Heart right ventricle (tissue), 16 donors: ENCODE data around the gene SLC3A2. TPM values are rescaled to one million over a fixed set of nuclear protein-coding genes. Genes with fewer than 3 reads are reported as not detected.
"Not testable (repeated sequence)": the region's sequence is repeated elsewhere in the genome, so short reads cannot be mapped to it uniquely, and the experiment has no call there.

Experiments
- ATAC-seq, 8 donors: fragments of 200-7000 bp; cut with Tn5 transposase; one replicate each; pipeline ENCODE4 v1.9.1; 2020; ENCODE audit warnings: mild to moderate bottlenecking in 8 of 8, moderate library complexity in 8 of 8, moderate number of reproducible peaks in 1 of 8
- DNase-seq, 2 donors: peaks; one replicate each; pipeline ENCODE4 v3.0.0-alpha.2; 2020
- H3K27ac ChIP-seq, 10 donors: fragments of 200-600 bp; sonication (generic) in 2 of 10; one replicate each; pipeline versions ENCODE4 v1.5.0 to v1.8.0; 2020 to 2022; ENCODE audit warnings: mild to moderate bottlenecking in 3 of 10
- H3K27me3 ChIP-seq, 7 donors: fragments of 200-600 bp; one replicate each; pipeline ENCODE4 v1.8.0; 2021 to 2022; ENCODE audit warnings: mild to moderate bottlenecking in 2 of 7
- H3K36me3 ChIP-seq, 9 donors: fragments of 200-600 bp; sonication (generic) in 1 of 9; one replicate each; pipeline versions ENCODE4 v1.5.0 to v1.8.0; 2020 to 2022; ENCODE audit warnings: mild to moderate bottlenecking in 2 of 9
- H3K4me1 ChIP-seq, 9 donors: fragments of 200-600 bp; sonication (generic) in 1 of 9; one replicate each; pipeline versions ENCODE4 v1.5.0 to v1.8.0; 2020 to 2022; ENCODE audit warnings: mild to moderate bottlenecking in 4 of 9
- H3K4me3 ChIP-seq, 10 donors: fragments of 200-600 bp; sonication (generic) in 2 of 10; one replicate each; pipeline versions ENCODE4 v1.5.0 to v1.8.0; 2020 to 2022; ENCODE audit warnings: mild to moderate bottlenecking in 7 of 10, moderate library complexity in 2 of 10
- H3K9me3 ChIP-seq, 11 donors: fragments of 200-600 bp in 10 of 11; sonication (generic) in 2 of 11; one replicate each; pipeline versions ENCODE4 v1.5.0 to v1.8.0; 2013 to 2022; ENCODE audit warnings: mild to moderate bottlenecking in 2 of 11, control low read depth in 1 of 11, moderate library complexity in 1 of 11
- WGBS, 2 donors: extraction: QIAGEN DNeasy Blood & Tissue Kit; methylation state at CpG; one replicate each; pipeline ENCODE4 v1.1.7; 2013; ENCODE audit warnings: inconsistent platforms in 1 of 2; 5-methylcytosine and 5-hydroxymethylcytosine counted together
- intact Hi-C, 10 donors: fragments of 100-400 bp; cut with DNase I; formaldehyde crosslinking; loops; one replicate each; pipeline versions ENCODE4 v1.11.1 to v1.14.2; 2022
- polyA plus RNA-seq, 2 donors: library from polyadenylated mRNA; stranded (reverse); fragments of 200-250 nt; gene quantifications; one replicate each; pipeline ENCODE4 v1.2.3, GENCODE V29; 2013
- total RNA-seq, 10 donors: library from RNA; stranded (reverse); fragmentation: NEBNext Ultra II Directional in 3 of 10; extraction: Animal tissue kit (Norgen Biotek cat#: 25700) in 3 of 10; gene quantifications; one replicate each; pipeline versions ENCODE4 v1.2.1 to v1.2.4, GENCODE V29; 2021 to 2023
- TF ChIP-seq, protein P1 (sequence below), 9 donors: fragments of 200-600 bp; sonication (generic) in 2 of 9; IDR thresholded peaks; one replicate each; pipeline versions ENCODE4 v1.5.0 to v1.8.0; 2021 to 2022; ENCODE audit warnings: antibody characterized with exemption in 9 of 9, mild to moderate bottlenecking in 5 of 9, moderate library complexity in 1 of 9
- donor health status: Arrhythmogenic right ventricular cardiomyopathy.
- donor health status: ischemic (EF 13 %, LVEDD 7.1; RV severe dilation, severe dysfunction).
- donor health status: healthy with polysubstance abuse.
- donor health status: DM: no; HTN: yes; CAD: no.
- donor health status: DM: no; HTN: no; CAD: no.
- donor health status: ischemic (EF 25% LVEDD 6.9; RV normal size, moderate dysfunction).
- donor health status: ischemic (EF 25% LVEDD 5.7; RV mildly dilated, moderate dysfunction).
- donor health status: healthy.
- donor health status: DM: yes; HTN: yes; CAD: no.
- donor health status: Ischemic cardiomyopathy.
- donor health status: ischemic (EF 35%, LVEDD 5.7; RV mildly dilated, moderate dysfunction).
- donor health status: nonischemic (EF 11% LVEDD 7.7; RV severe dilation, severe dysfunction).
- donor health status: DM: yes; HTN: yes; CAD: no.
- donor health status: PGD.
- donor health status: ischemic (EF 29% LVEDD 5.4; RV normal size, mild dysfunction).
- donor health status: nonischemic (EF 23%, LVEDD 6.1; RV moderate dilation, normal function).

SLC3A2 gene
- total and polyA plus RNA-seq, 12 donors, result 32.0 to 110 (median 42.6) TPM

DNA sequence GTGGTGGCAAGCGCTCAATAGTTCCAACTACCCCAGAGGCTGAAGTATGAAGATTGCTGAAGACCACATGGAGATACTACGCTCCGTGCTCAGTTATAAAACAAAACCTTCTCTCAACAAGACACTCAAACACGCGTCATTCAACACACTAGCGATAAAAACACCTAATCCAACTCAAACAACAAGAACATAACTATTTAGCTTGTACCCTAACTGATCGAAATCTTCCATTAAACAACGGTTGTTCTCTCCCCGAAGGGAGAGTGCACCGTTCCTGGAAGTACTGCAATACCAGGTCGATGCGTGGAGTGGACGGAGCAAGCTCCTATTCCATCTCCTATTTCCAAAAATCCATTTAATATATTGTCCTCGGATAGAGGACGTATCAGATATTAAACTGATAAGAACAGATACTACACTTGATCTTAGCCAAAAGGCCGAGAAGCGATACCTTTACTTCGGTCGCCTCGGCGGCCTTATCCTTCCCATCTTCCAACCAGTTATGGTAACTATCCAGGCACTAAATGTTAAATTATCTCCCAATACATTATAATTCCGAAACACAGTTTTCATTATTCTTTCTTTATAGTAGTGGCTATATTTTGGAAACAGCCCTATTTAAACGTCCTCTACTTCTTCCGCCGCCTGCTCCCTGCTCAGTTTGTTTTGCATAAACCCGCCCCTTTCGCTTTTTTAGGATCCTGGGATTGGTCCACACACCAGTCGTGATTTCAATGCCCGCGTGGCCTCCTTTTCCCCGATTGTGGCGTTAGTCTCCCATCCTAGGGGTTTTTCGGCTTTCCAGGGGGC lies 39.1 kb upstream of the SLC3A2 start:
- Histone ChIP-seq H3K9me3 (no peaks in the 10 kb centered on the region), H3K27me3 (no peaks in the 10 kb centered on the region), H3K27ac (peak overlapping the region; percentile 92 to 98 (median 97)), H3K4me3 (peak overlapping the region; percentile 19 to 99 (median 77)), H3K36me3 (peaks cover 0 to 15% (median 0%) of the 10 kb centered on the region in 9 donors), H3K4me1 (peaks cover 0 to 36% (median 24%) of the 10 kb centered on the region in 9 donors)
- TF ChIP-seq, protein P1, sequence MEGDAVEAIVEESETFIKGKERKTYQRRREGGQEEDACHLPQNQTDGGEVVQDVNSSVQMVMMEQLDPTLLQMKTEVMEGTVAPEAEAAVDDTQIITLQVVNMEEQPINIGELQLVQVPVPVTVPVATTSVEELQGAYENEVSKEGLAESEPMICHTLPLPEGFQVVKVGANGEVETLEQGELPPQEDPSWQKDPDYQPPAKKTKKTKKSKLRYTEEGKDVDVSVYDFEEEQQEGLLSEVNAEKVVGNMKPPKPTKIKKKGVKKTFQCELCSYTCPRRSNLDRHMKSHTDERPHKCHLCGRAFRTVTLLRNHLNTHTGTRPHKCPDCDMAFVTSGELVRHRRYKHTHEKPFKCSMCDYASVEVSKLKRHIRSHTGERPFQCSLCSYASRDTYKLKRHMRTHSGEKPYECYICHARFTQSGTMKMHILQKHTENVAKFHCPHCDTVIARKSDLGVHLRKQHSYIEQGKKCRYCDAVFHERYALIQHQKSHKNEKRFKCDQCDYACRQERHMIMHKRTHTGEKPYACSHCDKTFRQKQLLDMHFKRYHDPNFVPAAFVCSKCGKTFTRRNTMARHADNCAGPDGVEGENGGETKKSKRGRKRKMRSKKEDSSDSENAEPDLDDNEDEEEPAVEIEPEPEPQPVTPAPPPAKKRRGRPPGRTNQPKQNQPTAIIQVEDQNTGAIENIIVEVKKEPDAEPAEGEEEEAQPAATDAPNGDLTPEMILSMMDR (IDR thresholded peaks at IDR 0.05), result no peak
- intact Hi-C loops, result loop anchor here in 4 of 10 donors (2.0 to 5.0 kb wide), 5 partner anchors 13 to 134 kb away; partner anchors contain the start of genes BSCL2 (in 1 of the 4), GNG3 (in 1 of the 4), HNRNPUL2 (in 1 of the 4) and SLC3A2 (in 1 of the 4)
- DNase-seq (peak; percentile 70 to 95), ATAC-seq (peak; percentile 68 to 83 (median 79))
- WGBS, 2 donors, result 0 to 1% methylated on average over 33 of the region's 33 CpGs

DNA sequence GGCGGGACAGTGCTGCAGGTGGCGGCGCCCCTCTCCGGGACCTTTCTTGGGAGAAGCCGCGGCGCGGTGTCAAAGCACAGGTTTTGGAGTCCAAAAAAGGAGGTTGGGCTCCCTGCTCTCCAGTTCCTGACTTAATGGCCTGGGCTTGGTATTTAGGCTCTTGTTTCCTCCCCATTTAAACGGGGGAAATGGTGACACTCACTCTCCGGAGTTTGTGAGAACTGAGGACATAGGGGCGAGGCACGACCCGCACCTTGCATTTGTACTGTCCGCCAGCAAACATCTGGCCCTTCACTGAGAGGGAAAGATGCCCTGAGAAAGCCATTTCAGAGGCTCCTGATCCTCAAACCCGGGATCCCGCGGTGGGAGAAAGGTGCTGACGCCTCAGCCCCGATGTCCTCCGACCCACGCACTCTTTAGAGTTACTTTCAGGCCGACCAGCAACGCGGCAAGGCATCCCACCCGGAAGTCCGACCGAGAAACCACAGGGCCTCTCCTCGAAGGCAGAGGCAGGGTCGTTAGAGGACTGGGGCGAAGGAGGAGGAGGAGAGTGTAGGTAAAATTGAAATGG lies 38.4 kb upstream of the SLC3A2 start:
- Histone ChIP-seq H3K9me3 (no peaks in the 10 kb centered on the region), H3K4me3 (peak overlapping the region; percentile 19 to 90 (median 69)), H3K36me3 (peaks cover 0 to 8% (median 0%) of the 10 kb centered on the region in 9 donors), H3K27ac (peak overlapping the region; percentile 92 to 98 (median 97)), H3K4me1 (peaks cover 0 to 36% (median 24%) of the 10 kb centered on the region in 9 donors), H3K27me3 (no peaks in the 10 kb centered on the region)
- ATAC-seq (peak in 7 of 8 donors; percentile 0 to 15 (median 6)), DNase-seq (peak in 1 of 2 donors; percentile 28)
- intact Hi-C loops, result loop anchor here in 3 of 10 donors (2.0 to 5.0 kb wide), 3 partner anchors 39 to 135 kb away; partner anchors contain the start of genes BSCL2 (in 1 of the 3), GNG3 (in 1 of the 3), HNRNPUL2 (in 1 of the 3) and SLC3A2 (in 1 of the 3)
- TF ChIP-seq, protein P1 (IDR thresholded peaks at IDR 0.05), result no peak
- 7 to 9% methylated on average over 30 of the region's 30 CpGs for whole genome bisulfite sequencing, 2 donors

DNA sequence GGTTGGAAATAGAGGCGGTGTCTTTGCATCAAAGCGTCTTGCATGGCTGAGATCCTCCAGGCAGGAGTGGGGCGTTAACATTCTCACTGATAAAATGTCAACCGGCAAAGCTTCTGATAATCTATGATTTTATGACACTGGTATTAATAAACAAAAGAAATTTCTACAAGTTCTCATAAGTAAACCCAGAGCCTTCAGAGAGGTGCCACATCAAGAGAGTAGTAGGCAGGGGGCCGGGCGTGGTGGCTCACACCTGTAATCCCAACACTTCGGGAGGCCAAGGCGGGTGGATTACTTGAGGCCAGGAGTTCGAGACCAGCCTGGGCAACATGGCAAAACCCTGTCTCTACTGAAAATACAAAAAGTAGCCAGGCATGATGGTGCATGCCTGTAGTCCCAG lies 37.8 kb upstream of the SLC3A2 start:
- 85 to 89% methylated on average over 9 of the region's 9 CpGs for WGBS, 2 donors
- DNase-seq, result not testable (repeated sequence)

DNA sequence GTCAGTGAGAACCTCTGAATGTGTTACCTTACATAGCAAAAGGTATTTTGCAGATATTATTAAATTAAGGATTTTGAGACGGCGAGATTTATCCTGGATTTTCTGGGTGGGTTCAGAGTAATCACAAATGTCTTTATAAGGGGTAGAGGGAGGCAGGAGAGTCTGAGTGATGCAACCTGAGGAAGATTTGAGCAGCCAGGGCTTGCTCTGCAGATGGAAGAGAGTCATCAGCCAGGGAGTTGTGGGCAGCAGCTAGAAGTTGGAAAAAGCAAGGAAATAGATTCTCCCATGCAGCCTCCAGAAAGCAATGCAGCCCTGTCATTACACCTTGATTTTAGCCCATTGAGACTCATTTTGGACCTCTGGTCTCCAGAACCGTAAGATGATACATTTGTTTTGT lies 37.2 kb upstream of the SLC3A2 start:
- no peaks in the 10 kb centered on the region for H3K27me3 ChIP-seq
- WGBS, 2 donors, result 97 to 98% methylated on average over 3 of the region's 3 CpGs
- H3K9me3 ChIP-seq, result no peaks in the 10 kb centered on the region
- DNase-seq (no peak), ATAC-seq (no peak)
- H3K27ac ChIP-seq, result no peak overlapping the region
- no peak overlapping the region for H3K4me3 ChIP-seq
- peaks cover 0 to 24% (median 15%) of the 10 kb centered on the region in 9 donors for H3K4me1 ChIP-seq
- TF ChIP-seq, protein P1 (IDR thresholded peaks at IDR 0.05), result no peak
- H3K36me3 ChIP-seq, result no peaks in the 10 kb centered on the region
- intact Hi-C loops, result loop anchor here in 4 of 10 donors (1.0 to 5.0 kb wide), 4 partner anchors 11 to 136 kb away; partner anchors contain the start of genes BSCL2 (in 1 of the 4), GNG3 (in 1 of the 4), HNRNPUL2 (in 1 of the 4) and SLC3A2 (in 1 of the 4)

More for the DNA sequence above, 37.8 kb upstream of the SLC3A2 start:
- Histone ChIP-seq H3K4me3 (peak overlapping the region in 4 of 10 donors; percentile 73 to 90 (median 78)), H3K27ac (peak overlapping the region; percentile 92 to 98 (median 97)), H3K4me1 (peaks cover 0 to 30% (median 20%) of the 10 kb centered on the region in 9 donors)
- not testable (repeated sequence) for H3K27me3 ChIP-seq, H3K9me3 ChIP-seq, ATAC-seq, H3K36me3 ChIP-seq
- intact Hi-C loops, result loop anchor here in 4 of 10 donors (1.0 to 5.0 kb wide), 4 partner anchors 11 to 136 kb away; partner anchors contain the start of genes BSCL2 (in 1 of the 4), GNG3 (in 1 of the 4), HNRNPUL2 (in 1 of the 4) and SLC3A2 (in 1 of the 4)
